HAP-1 (cell line): ENCODE data around the gene GOLT1B.

Experiments used
- DNase-seq, 2 experiments: peaks; one replicate each; pipeline ENCODE4 v3.0.0-alpha.2; 2016 to 2020; ENCODE audit warnings: low spot score in 2 of 2
- H3K27me3 ChIP-seq: fragments of 250-450 bp; sonication (Bioruptor Pico); 2 replicates; pipeline ENCODE4 v1.5.1; 2020; ENCODE audit warnings: low read depth, mild to moderate bottlenecking, moderate library complexity
- H3K36me3 ChIP-seq: fragments of 250-450 bp; sonication (Bioruptor Pico); replicated peaks from 2 replicates; pipeline ENCODE4 v1.5.1; 2020; ENCODE audit warnings: mild to moderate bottlenecking
- H3K4me1 ChIP-seq: fragments of 250-450 bp; sonication (Bioruptor Pico); 2 replicates; pipeline ENCODE4 v1.5.1; 2020; ENCODE audit warnings: mild to moderate bottlenecking
- H3K4me3 ChIP-seq: fragments of 250-450 bp; sonication (Bioruptor Pico); 2 replicates; pipeline ENCODE4 v1.5.1; 2020; ENCODE audit warnings: mild to moderate bottlenecking, moderate library complexity
- H3K9me3 ChIP-seq: fragments of 250-450 bp; sonication (Bioruptor Pico); 2 replicates; pipeline ENCODE4 v1.5.1; 2020; ENCODE audit warnings: mild to moderate bottlenecking, moderate library complexity
- in situ Hi-C: fragments of 300-500 bp; cut with MboI; formaldehyde crosslinking; loops from 3 replicates; pipeline ENCODE4 v1.14.3; 2020; ENCODE audit warnings: low sequenced_read_pairs, inconsistent platforms, mixed read lengths

Gene GOLT1B

DNA sequence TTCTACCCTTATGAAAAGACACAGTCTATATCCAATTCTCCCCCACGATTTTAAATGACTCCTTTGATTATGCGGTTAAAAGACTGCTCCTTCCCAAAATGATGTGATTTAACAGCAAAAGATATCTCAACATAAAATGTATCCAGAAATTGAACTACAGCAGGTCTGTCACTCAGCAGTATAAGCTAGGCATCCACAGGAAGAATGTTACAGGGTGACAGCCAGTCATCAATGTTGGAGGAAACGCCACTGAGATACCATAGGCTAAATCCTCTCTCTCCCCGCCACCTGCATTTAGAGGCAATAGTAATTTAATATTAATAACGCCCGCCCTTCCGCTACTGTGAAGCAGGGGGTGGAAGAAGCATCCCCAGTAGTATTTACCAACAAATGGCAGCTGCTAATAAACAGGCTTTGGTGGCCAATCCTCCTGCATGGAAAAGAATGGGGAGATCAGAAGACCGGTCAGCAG is 767 bp upstream of the GOLT1B start:
- Histone ChIP-seq H3K4me3 (peak overlapping the region; percentile 90), H3K9me3 (no peaks in the 10 kb centered on the region)
- in situ Hi-C loops, result loop anchor here (10.0 kb wide), 1 partner anchor 154 kb away; the partner anchor contains the start of gene LDHB

GRCh38 chr12:21502164-21502496 is 541 bp downstream of the GOLT1B start:
- no peaks in the 10 kb centered on the region for H3K27me3 ChIP-seq
- H3K9me3 ChIP-seq, result no peaks in the 10 kb centered on the region
- peak overlapping the region; percentile 90 for H3K4me3 ChIP-seq
- peaks cover 15% of the 10 kb centered on the region for H3K36me3 ChIP-seq
- peak in 1 of 2 experiments; percentile 16 for DNase-seq
- in situ Hi-C loops, result loop anchor here (10.0 kb wide), 1 partner anchor 153 kb away; the partner anchor contains the start of gene LDHB
- H3K4me1 ChIP-seq, result peaks cover 17% of the 10 kb centered on the region

More for the DNA sequence above, 767 bp upstream of the GOLT1B start:
- peaks cover 17% of the 10 kb centered on the region for H3K4me1 ChIP-seq
- H3K27me3 ChIP-seq, result no peaks in the 10 kb centered on the region
- DNase-seq, result no peak
- peaks cover 24% of the 10 kb centered on the region for H3K36me3 ChIP-seq

DNA sequence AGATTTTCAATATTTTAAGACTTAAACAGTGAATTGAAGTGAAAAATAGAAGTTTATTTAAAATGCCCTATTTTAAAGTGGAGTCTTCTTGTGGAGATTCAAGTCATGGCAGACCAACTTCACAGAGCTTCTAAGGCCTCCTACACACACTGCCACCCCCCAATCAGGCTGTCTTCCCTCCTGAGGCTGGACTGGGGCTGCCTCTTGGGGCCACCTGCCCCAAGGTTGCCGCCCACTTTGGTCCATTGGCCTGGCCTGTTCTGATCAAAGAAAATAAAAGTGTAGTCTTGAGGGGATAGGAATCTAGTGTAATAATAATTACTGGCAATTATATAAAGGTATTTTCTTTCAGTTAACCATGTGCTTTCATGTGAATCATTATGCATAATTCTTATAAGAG is 1.3 kb downstream of the GOLT1B start:
- Histone ChIP-seq H3K4me3 (peak overlapping the region; percentile 90), H3K4me1 (peaks cover 17% of the 10 kb centered on the region), H3K9me3 (no peaks in the 10 kb centered on the region), H3K27me3 (no peaks in the 10 kb centered on the region), H3K36me3 (peaks cover 11% of the 10 kb centered on the region)
- in situ Hi-C loops, result loop anchor here (10.0 kb wide), 1 partner anchor 152 kb away; the partner anchor contains the start of gene LDHB
- peak in 1 of 2 experiments; percentile 10 for DNase-seq

DNA sequence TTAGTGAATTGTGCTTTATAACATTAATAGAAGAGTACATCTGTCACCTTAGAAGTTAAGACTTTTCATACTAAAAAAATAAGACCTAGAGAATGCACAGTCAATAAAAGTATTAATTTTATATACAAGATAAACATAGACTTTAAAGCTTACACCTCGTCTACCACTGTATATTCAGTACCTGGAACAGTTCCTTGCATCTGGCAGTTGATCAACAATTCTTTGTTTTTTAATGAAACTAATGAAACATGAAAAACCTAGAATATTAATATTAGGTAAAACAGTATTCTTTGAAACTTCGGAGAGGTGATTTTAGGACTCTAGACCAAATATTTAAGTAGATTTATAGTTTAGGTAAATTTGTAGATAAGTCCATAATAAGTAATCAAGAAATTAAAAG is 4.3 kb downstream of the GOLT1B start:
- no peak overlapping the region for H3K4me3 ChIP-seq
- no peaks in the 10 kb centered on the region for H3K27me3 ChIP-seq
- H3K36me3 ChIP-seq, result peaks cover 18% of the 10 kb centered on the region
- peaks cover 9% of the 10 kb centered on the region for H3K4me1 ChIP-seq
- in situ Hi-C loops, result loop anchor here (10.0 kb wide), 1 partner anchor 149 kb away; the partner anchor contains the start of gene LDHB
- no peaks in the 10 kb centered on the region for H3K9me3 ChIP-seq
- DNase-seq, result no peak

DNA sequence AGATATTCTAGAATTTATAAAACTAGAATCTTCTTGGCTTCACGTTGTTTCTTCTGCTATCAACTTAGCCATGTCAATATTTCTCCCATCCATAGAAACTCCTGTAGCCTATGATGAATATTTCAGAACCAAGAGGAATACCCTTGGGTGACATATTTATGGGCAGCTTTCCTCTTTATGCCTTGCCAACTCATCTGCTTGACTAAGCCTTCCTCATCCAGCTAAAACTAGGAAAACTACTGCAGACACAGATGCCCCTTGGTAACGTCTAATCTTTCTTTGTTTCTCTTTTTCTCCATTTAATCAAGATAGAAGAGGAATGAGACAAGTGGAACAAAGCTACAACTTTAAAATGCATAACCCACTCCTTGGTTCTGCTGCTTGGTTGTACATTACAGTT is 6.3 kb downstream of the GOLT1B start:
- no peaks in the 10 kb centered on the region for H3K27me3 ChIP-seq
- H3K4me3 ChIP-seq, result no peak overlapping the region
- peaks cover 5% of the 10 kb centered on the region; the same call in 1 of the 2 replicates for H3K4me1 ChIP-seq
- H3K9me3 ChIP-seq, result no peaks in the 10 kb centered on the region
- DNase-seq, result no peak
- H3K36me3 ChIP-seq, result peaks cover 18% of the 10 kb centered on the region
- in situ Hi-C loops, result loop anchor here (10.0 kb wide), 1 partner anchor 147 kb away; the partner anchor contains the start of gene LDHB

DNA sequence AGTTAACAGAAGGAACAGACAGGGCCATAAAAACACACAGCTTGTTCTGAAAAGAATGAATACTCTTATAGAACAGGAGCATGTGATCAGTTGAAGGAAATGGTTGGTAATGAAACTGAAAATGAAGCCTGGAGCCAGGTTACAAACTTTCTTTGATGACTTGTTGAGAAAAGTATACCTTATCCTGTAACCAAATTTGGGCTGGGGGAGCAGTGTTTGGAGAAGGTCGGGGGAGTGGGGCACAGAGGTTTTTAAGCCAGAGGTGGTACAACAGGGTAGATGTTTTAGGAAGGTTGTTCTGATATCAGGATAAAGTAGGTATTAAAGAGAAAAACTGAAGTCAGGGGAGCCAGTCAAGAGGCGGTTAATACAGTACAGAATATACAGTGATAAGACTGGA is 8.2 kb downstream of the GOLT1B start:
- DNase-seq, result no peak
- no peaks in the 10 kb centered on the region for H3K4me1 ChIP-seq
- H3K36me3 ChIP-seq, result peaks cover 18% of the 10 kb centered on the region
- H3K27me3 ChIP-seq, result no peaks in the 10 kb centered on the region
- H3K4me3 ChIP-seq, result no peak overlapping the region
- H3K9me3 ChIP-seq, result no peaks in the 10 kb centered on the region
- in situ Hi-C loops, result loop anchor here (10.0 kb wide), 1 partner anchor 145 kb away; the partner anchor contains the start of gene LDHB

DNA sequence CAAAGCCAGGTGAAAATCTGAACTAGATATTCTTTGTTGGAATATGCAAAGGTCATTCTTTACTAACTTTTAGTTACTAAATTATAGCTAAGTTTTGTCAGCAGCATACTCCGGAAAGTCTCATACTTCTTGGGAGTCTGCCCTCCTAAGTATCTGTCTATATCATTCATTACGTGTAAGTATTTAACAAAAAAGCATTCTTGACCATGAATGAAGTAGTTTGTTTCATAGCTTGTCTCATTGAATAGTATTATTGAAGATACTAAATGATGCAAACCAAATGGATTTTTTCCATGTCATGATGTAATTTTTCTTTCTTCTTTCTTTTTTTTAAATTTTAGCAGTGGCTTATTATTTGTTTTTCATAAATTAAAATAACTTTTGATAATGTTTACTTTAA is 14.7 kb downstream of the GOLT1B start:
- in situ Hi-C loops, result no loop called here
- peaks cover 7% of the 10 kb centered on the region; the same call in 1 of the 2 replicates for H3K36me3 ChIP-seq
- no peak overlapping the region for H3K4me3 ChIP-seq
- no peaks in the 10 kb centered on the region for H3K27me3 ChIP-seq
- no peak for DNase-seq
- H3K9me3 ChIP-seq, result no peaks in the 10 kb centered on the region
- no peaks in the 10 kb centered on the region for H3K4me1 ChIP-seq

DNA sequence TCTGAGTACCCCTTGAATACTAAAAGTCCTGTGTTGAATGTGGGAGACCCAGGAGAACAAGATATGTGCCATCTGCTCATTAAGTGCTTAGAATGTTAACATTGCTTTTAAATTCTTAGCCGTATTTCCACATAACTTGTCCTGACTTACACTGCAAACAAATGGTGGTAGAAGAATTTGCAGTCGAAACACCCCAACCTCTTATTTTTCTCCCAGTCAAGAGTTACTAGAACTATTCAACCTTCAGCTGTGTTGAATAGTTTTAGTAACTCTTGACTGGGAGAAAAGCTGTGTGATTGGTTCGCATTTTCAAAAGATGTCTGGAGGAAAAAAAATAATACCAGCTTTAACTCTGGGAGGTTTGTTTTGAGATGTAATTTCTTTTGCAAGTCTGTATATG is 16.9 kb downstream of the GOLT1B start:
- Histone ChIP-seq H3K36me3 (peaks cover 7% of the 10 kb centered on the region; the same call in 1 of the 2 replicates), H3K27me3 (no peaks in the 10 kb centered on the region), H3K4me1 (no peaks in the 10 kb centered on the region), H3K9me3 (no peaks in the 10 kb centered on the region), H3K4me3 (no peak overlapping the region)
- in situ Hi-C loops, result no loop called here
- no peak for DNase-seq

- DNase-seq, result no peak
- in situ Hi-C loops, result no loop called here
- Histone ChIP-seq H3K36me3 (no peaks in the 10 kb centered on the region), H3K9me3 (peaks cover 2% of the 10 kb centered on the region), H3K4me3 (no peak overlapping the region), H3K4me1 (no peaks in the 10 kb centered on the region), H3K27me3 (0 out of 2 replicates have a peak, but pooled peaks cover 1% of the 10 kb centered on the region)
These were observed 20.0 kb downstream of the GOLT1B start for GRCh38 chr12:21521541-21521940.

DNA sequence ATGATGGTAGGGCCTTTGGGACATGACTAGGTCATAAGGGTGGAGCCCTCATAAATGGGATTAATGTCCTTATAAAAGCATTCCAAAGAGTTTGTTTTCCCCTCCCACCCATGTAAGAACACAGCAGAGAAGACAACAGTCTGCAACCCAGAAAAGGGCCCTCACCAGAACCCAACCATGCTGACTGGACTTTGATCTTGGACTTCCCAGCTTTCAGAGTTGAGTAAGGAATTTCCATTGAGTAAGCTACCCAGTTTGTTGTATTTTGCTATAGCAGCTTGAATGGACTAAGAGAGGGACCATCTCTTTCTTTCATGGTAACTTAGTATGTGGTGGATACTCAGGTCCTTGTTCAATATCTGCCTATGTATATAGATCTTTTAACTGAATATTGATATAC is 21.6 kb downstream of the GOLT1B start:
- no peak overlapping the region for H3K4me3 ChIP-seq
- H3K27me3 ChIP-seq, result peaks cover 8% of the 10 kb centered on the region; the same call in 1 of the 2 replicates
- H3K9me3 ChIP-seq, result peaks cover 2% of the 10 kb centered on the region
- 0 out of 2 replicates have a peak, but pooled peaks cover under 1% of the 10 kb centered on the region for H3K36me3 ChIP-seq
- H3K4me1 ChIP-seq, result peaks cover 2% of the 10 kb centered on the region; the same call in 1 of the 2 replicates
- no peak for DNase-seq
- in situ Hi-C loops, result no loop called here

GRCh38 chr12:21526053-21526452 is 24.5 kb downstream of the GOLT1B start, which contains the start of gene SPX:
Gene SPX (plus strand): TSS chr12:21526296. CDS start chr12:21526473, 177 bp downstream.
- DNase-seq, result no peak
- Histone ChIP-seq H3K27me3 (peaks cover 27% of the 10 kb centered on the region), H3K9me3 (peaks cover 2% of the 10 kb centered on the region), H3K4me3 (peak within 1 kb of the TSS; percentile 48), H3K4me1 (peaks cover 2% of the 10 kb centered on the region; the same call in 1 of the 2 replicates), H3K36me3 (0 out of 2 replicates have a peak, but pooled peaks cover 3% of the 10 kb centered on the region)
- in situ Hi-C loops, result no loop called here

DNA sequence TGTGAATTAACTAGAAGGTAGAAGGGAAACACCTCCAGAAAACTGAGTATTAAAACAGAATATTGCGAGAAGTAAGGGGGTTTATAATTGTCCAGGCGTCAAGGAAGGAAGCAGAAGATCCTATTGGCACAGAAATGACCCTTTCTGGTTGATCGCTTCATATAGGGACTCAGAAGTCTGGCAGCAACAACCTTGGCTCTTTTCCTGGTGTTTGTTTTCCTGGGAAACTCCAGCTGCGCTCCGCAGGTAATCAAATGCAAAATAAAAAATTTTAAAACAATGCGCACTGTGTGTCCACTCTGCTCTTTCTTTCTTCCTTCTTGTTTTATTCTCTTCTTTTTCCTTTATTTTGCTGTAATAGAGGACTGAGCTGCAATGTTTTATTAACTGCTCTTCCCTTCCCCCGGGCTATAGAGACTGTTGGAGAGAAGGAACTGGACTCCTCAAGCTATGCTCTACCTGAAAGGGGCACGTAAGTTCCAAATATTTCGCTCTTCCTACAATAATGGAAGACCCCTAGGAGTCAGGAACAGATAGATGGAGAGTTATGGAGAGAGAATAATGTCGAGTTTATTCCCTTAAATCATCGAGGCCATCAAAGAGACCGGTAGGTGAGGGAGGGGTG is 25.2 kb downstream of the GOLT1B start:
- Histone ChIP-seq H3K36me3 (0 out of 2 replicates have a peak, but pooled peaks cover 3% of the 10 kb centered on the region), H3K4me3 (peak overlapping the region; percentile 48), H3K9me3 (peaks cover 2% of the 10 kb centered on the region), H3K27me3 (peaks cover 32% of the 10 kb centered on the region), H3K4me1 (peaks cover 2% of the 10 kb centered on the region; the same call in 1 of the 2 replicates)
- in situ Hi-C loops, result no loop called here
- no peak for DNase-seq

GRCh38 chr12:21527451-21528180 is 26.0 kb downstream of the GOLT1B start:
- Histone ChIP-seq H3K4me1 (peaks cover 2% of the 10 kb centered on the region; the same call in 1 of the 2 replicates), H3K4me3 (peak overlapping the region; percentile 48), H3K9me3 (peaks cover 2% of the 10 kb centered on the region), H3K27me3 (peaks cover 36% of the 10 kb centered on the region), H3K36me3 (0 out of 2 replicates have a peak, but pooled peaks cover 3% of the 10 kb centered on the region)
- peak; percentile 31 to 66 for DNase-seq
- in situ Hi-C loops, result no loop called here
